Progenitor cell of endocrine pancreas (in vitro differentiated cells): ENCODE results near the gene TMEM115. TPM values are rescaled to one million over a fixed set of nuclear protein-coding genes. Genes with fewer than 3 reads are reported as not detected.

Source experiments
- DNase-seq: peaks from one replicate; pipeline ENCODE4 v3.0.0; 2021; ENCODE audit warnings: low spot score; ENCODE audit not compliant: unreplicated experiment
- H3K27ac Mint-ChIP-seq: 2 replicates; pipeline ENCODE4 v1.8.0; 2021; ENCODE audit warnings: mild to moderate bottlenecking, moderate library complexity, mixed read lengths
- H3K27me3 Mint-ChIP-seq: 2 replicates; pipeline ENCODE4 v1.8.0; 2021; ENCODE audit warnings: mixed read lengths
- H3K36me3 Mint-ChIP-seq: 2 replicates; pipeline ENCODE4 v1.8.0; 2022; ENCODE audit warnings: mixed read lengths; ENCODE audit not compliant: insufficient read depth
- H3K4me1 Mint-ChIP-seq: 2 replicates; pipeline ENCODE4 v1.8.0; 2021; ENCODE audit warnings: low read depth, mixed read lengths
- H3K4me3 Mint-ChIP-seq: 2 replicates; pipeline ENCODE4 v1.8.0; 2021; ENCODE audit warnings: low read depth, mild to moderate bottlenecking, moderate library complexity, mixed read lengths
- H3K9me3 Mint-ChIP-seq: 2 replicates; pipeline ENCODE4 v1.8.0; 2021; ENCODE audit warnings: low read depth, mixed read lengths
- long read RNA-seq: library from polyadenylated mRNA; unstranded; transcript quantifications from one replicate; pipeline ENCODE4 v2.0.0, GENCODE V29; 2020
- total RNA-seq: library from RNA; stranded (reverse); gene quantifications from 2 replicates; pipeline ENCODE4 v1.2.1, GENCODE V29; 2021
- TF ChIP-seq, protein P1 (sequence below): fragments of 200-600 bp; sonication (generic); IDR thresholded peaks from one replicate; pipeline ENCODE4 v1.5.0; 2021; ENCODE audit warnings: antibody characterized with exemption, mild to moderate bottlenecking; ENCODE audit not compliant: unreplicated experiment

TMEM115 gene
- 32.7 and 33.0 TPM in 2 replicates for total RNA-seq
- long read RNA-seq, transcript TMEM115-201 (2 exons, 2,197 nt), result major isoform, 24 of 26 reads
- long read RNA-seq, partial matches to known transcripts, result 0 of 26 reads
- long read RNA-seq, other reads (novel, unspliced or antisense), result 2 of 26 reads

DNA sequence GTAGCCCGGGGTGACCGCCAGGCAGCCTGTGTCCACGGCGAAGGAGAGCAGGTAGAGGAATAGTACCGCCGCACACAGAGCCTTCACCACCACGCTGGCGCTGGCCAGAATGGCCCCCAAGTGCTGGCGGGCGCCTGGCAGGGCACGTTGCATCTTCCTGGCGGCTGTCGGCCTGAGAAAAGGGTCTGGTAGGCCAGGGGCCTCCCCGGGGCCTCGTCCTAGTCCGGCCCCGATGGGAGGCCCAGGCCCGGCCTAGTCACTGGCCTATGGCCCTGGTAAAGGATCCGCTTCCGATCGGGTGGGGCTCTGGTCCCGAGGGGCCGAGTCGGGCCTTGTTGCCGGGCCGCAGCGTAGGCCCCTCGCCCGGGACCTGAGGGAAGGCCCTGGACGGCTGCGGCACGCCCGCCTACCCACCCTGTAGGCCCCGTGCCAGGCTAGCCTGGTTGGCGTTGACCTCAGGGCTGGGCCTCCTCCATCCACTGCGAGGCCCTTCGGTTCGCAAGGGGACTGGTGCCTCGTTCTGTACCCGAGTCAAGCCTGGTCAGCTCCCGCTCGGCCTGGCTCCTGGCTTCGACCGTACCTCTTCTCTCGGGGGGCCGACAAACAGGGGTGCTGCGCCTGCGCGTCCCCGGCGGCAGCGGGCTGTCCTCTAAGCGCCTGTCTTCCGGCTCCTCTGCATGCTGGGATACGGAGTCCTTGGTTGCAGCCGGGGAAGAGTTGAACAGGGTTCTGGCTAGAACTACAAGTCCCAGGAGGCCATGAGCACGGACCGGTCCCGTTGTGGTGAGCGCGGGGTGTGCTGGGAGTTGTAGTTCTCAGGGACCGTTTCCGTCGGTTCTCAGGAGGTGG lies at the start of gene TMEM115:
Gene TMEM115 (minus strand): TSS at position 611 of the 849 bp plus-strand sequence. CDS start 458 bp downstream, at position 153.
- H3K27ac Mint-ChIP-seq, result peak within 1 kb of the TSS; percentile 96
- H3K4me1 Mint-ChIP-seq, result peaks cover 27% of the 10 kb centered on the region
- no peaks in the 10 kb centered on the region for H3K27me3 Mint-ChIP-seq
- TF ChIP-seq, protein P1, sequence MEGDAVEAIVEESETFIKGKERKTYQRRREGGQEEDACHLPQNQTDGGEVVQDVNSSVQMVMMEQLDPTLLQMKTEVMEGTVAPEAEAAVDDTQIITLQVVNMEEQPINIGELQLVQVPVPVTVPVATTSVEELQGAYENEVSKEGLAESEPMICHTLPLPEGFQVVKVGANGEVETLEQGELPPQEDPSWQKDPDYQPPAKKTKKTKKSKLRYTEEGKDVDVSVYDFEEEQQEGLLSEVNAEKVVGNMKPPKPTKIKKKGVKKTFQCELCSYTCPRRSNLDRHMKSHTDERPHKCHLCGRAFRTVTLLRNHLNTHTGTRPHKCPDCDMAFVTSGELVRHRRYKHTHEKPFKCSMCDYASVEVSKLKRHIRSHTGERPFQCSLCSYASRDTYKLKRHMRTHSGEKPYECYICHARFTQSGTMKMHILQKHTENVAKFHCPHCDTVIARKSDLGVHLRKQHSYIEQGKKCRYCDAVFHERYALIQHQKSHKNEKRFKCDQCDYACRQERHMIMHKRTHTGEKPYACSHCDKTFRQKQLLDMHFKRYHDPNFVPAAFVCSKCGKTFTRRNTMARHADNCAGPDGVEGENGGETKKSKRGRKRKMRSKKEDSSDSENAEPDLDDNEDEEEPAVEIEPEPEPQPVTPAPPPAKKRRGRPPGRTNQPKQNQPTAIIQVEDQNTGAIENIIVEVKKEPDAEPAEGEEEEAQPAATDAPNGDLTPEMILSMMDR, result no peak
- peaks cover 2% of the 10 kb centered on the region for H3K36me3 Mint-ChIP-seq
- H3K4me3 Mint-ChIP-seq, result peak within 1 kb of the TSS; percentile 94
- H3K9me3 Mint-ChIP-seq, result no peaks in the 10 kb centered on the region
- DNase-seq, result peak; percentile 88

DNA sequence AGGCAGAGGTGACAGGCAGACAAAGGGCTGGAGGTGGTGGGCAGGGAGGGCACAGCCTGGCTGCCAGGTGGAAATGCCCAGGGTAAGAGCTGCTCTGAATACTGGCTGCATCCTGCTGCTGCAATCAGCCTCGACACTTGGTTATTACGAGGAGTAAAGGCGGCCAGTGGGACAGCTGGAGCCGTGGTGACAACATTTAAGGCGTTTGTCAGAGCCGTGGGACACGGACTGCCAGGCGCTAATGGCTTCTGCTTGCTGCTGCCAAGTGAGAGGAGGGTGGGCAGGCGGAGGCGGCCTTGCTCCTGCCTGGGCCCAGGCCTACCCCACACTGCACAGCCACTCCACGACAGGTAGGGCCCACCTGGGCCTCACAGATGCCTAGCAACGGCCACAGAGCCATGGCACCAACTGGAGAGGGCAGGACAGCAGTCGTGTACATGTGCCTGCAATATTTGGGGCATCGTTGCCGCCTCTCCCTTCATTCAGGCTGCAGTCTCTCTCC lies 49.2 kb upstream of the TMEM115 start:
- Mint-ChIP-seq H3K27ac (no peak overlapping the region), H3K27me3 (peaks cover 17% of the 10 kb centered on the region), H3K9me3 (no peaks in the 10 kb centered on the region), H3K36me3 (no peaks in the 10 kb centered on the region), H3K4me1 (no peaks in the 10 kb centered on the region), H3K4me3 (no peak overlapping the region)
- no peak for DNase-seq
- TF ChIP-seq, protein P1, result no peak

GRCh38 chr3:50406487-50406886 lies 47.2 kb upstream of the TMEM115 start:
- DNase-seq, result no peak
- TF ChIP-seq, protein P1, result no peak
- no peak overlapping the region for H3K27ac Mint-ChIP-seq
- no peak overlapping the region for H3K4me3 Mint-ChIP-seq
- H3K27me3 Mint-ChIP-seq, result peaks cover 28% of the 10 kb centered on the region
- no peaks in the 10 kb centered on the region for H3K4me1 Mint-ChIP-seq
- H3K9me3 Mint-ChIP-seq, result no peaks in the 10 kb centered on the region
- H3K36me3 Mint-ChIP-seq, result no peaks in the 10 kb centered on the region

DNA sequence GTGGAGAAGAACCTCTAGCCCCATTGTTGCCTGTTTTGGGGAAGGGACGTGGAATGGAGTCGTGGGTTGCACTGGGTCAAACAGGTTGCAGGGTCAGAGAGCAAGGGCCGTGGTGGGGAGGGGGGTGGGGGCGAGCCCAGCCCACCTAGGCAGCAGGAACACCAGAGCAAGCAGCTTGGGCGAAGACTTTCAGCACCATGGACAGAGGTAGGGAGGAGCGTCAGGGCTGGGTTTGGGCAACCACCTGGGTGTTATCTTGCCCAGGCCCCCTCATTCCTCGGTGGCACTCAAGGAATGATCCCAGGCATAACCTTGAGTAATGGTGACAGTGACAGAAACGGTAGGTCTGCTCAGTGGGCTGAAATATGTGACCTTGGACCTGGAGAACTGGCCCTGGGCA lies 45.9 kb upstream of the TMEM115 start:
- no peak overlapping the region for H3K4me3 Mint-ChIP-seq
- H3K36me3 Mint-ChIP-seq, result no peaks in the 10 kb centered on the region
- peak; percentile 54 for DNase-seq
- peaks cover 24% of the 10 kb centered on the region for H3K27me3 Mint-ChIP-seq
- no peaks in the 10 kb centered on the region for H3K4me1 Mint-ChIP-seq
- TF ChIP-seq, protein P1, result no peak
- H3K9me3 Mint-ChIP-seq, result no peaks in the 10 kb centered on the region
- no peak overlapping the region for H3K27ac Mint-ChIP-seq

DNA sequence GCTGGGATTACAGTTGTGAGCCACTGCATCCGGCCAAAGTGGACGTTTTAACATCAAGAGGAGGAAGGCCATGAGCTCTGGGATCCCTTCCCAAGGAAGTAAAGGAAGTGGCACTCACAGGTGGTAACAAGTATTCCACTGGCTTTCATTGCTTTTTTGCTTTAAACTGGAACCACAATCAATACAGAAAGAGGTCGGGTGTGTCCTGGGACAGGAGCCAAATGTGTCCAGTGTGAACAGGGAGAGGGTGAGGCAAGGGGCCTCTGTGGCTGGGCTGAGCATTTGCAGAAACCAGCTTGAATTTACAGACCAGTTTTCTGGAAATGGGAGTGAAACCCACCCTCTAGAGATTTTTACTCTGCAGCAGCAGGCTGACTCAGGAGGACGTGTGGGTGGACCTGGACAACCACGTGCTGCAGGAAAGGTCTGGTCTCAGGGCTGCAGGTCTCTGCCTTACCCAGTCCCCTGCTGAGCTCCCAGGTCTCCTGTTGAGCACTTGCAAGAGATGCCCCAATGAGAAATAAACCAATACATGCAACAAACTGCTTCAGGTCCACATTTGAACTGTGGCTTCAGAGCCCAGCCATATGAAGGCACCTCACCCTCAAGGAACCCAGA lies 42.8 kb upstream of the TMEM115 start:
- Mint-ChIP-seq H3K9me3 (no peaks in the 10 kb centered on the region), H3K36me3 (no peaks in the 10 kb centered on the region), H3K27me3 (peaks cover 21% of the 10 kb centered on the region), H3K4me3 (no peak overlapping the region), H3K4me1 (no peaks in the 10 kb centered on the region), H3K27ac (no peak overlapping the region)
- TF ChIP-seq, protein P1, result no peak
- DNase-seq, result no peak
